Endothelial cell of umbilical vein (primary cell): Measurements from ENCODE around the gene ABCC4. TPM values are rescaled to one million over a fixed set of nuclear protein-coding genes. Genes with fewer than 3 reads are reported as not detected.

ENCODE experiments used
- BruUV-seq: library from RNA; stranded (reverse); fragments of 400-500 nt; replicated peaks from 2 replicates; lab custom pipeline; 2021; lab: Mats Ljungman, UMichigan
- CTCF ChIA-PET: fragments of 300-600, 350-600 bp; sonication (Branson Sonifier 250); formaldehyde crosslinking; loops from one replicate; lab custom pipeline; 2021; ENCODE audit warnings: antibody characterized with exemption, inconsistent platforms; lab: Charles Lee
- POLR2A ChIA-PET: fragments of 300-600, 350-600 bp; sonication (Branson Sonifier 250); formaldehyde crosslinking; loops from one replicate; lab custom pipeline; 2021; ENCODE audit warnings: antibody characterized with exemption, inconsistent platforms; lab: Charles Lee
- DNase-seq: peaks from one replicate; pipeline ENCODE4 v3.0.0-alpha.2; 2011; ENCODE audit warnings: low read depth, low spot score
- FAIRE-seq: peaks from 2 replicates; lab custom pipeline; 2011; peaks lifted over from hg19 to GRCh38; lab: Jason Lieb, UNC
- H2AFZ ChIP-seq: 2 replicates; pipeline ENCODE4 v1.6.0; 2012; ENCODE audit warnings: low read depth, low read length, control low read depth, inconsistent platforms
- H3K27ac ChIP-seq: 2 replicates; pipeline ENCODE4 v1.5.1; 2011; ENCODE audit warnings: low read depth, mild to moderate bottlenecking, control low read depth, low read length, moderate library complexity; ENCODE audit not compliant: insufficient read depth
- H3K27me3 ChIP-seq, 2 experiments: 2 replicates each; pipeline versions ENCODE4 v1.6.0 to v1.6.1; 2011; ENCODE audit warnings: low read length in 2 of 2, mixed read lengths in 1 of 2; ENCODE audit not compliant: control insufficient read depth in 2 of 2, insufficient read depth in 2 of 2
- H3K36me3 ChIP-seq, 2 experiments: 2 replicates in 1 of 2; 3 replicates in 1 of 2; pipeline ENCODE4 v1.5.1; 2011; ENCODE audit warnings: low read length in 2 of 2, mild to moderate bottlenecking in 1 of 2, moderate library complexity in 1 of 2; ENCODE audit not compliant: control insufficient read depth in 2 of 2, insufficient read depth in 2 of 2; ENCODE audit errors: extremely low read depth in 1 of 2
- H3K4me1 ChIP-seq: 3 replicates; pipeline ENCODE4 v1.5.1; 2011; ENCODE audit warnings: mild to moderate bottlenecking, low read length; ENCODE audit not compliant: control insufficient read depth, insufficient read depth; ENCODE audit errors: extremely low read depth
- H3K4me2 ChIP-seq: 2 replicates; pipeline ENCODE4 v1.6.1; 2011; ENCODE audit warnings: low read length, control low read depth, mixed read lengths; ENCODE audit not compliant: insufficient read depth
- H3K4me3 ChIP-seq, 3 experiments: fragments of 200-600 bp in 1 of 3; sonication (generic), shearing (Covaris generic) in 1 of 3; replicated peaks in 1 of 3; 2 replicates each; pipeline ENCODE4 v1.5.1; 2011 to 2016; ENCODE audit warnings: control low read depth in 3 of 3, low read length in 3 of 3, mild to moderate bottlenecking in 2 of 3, inconsistent platforms in 1 of 3, low read depth in 1 of 3, moderate library complexity in 1 of 3; ENCODE audit not compliant: insufficient read depth in 1 of 3
- H3K79me2 ChIP-seq: 2 replicates; pipeline ENCODE4 v1.6.0; 2012; ENCODE audit warnings: low read length, inconsistent platforms; ENCODE audit not compliant: control insufficient read depth, insufficient read depth
- H3K9ac ChIP-seq: replicated peaks from 2 replicates; pipeline ENCODE3; 2011; ENCODE audit warnings: low read length, control low read depth; ENCODE audit not compliant: insufficient read depth; ENCODE audit errors: extremely low read depth
- H3K9me1 ChIP-seq: replicated peaks from 3 replicates; pipeline ENCODE4 v1.6.0; 2011; ENCODE audit warnings: mild to moderate bottlenecking, low read length; ENCODE audit not compliant: control insufficient read depth, insufficient read depth; ENCODE audit errors: extremely low read depth
- H3K9me3 ChIP-seq: replicated peaks from 2 replicates; pipeline ENCODE4 v1.5.1; 2012; ENCODE audit warnings: low read length, inconsistent platforms; ENCODE audit not compliant: control insufficient read depth, insufficient read depth
- H4K20me1 ChIP-seq: replicated peaks from 2 replicates; pipeline ENCODE3; 2011; ENCODE audit warnings: mild to moderate bottlenecking, low read length; ENCODE audit not compliant: control insufficient read depth, insufficient read depth; ENCODE audit errors: extremely low read depth
- CTCF ChIP-seq, 2 donors: IDR thresholded peaks; 1 replicate in 1 of 2; 2 replicates in 1 of 2; pipeline ENCODE4 v1.5.1; 2011; ENCODE audit warnings: low read length in 2 of 2, mild to moderate bottlenecking in 2 of 2, moderate library complexity in 2 of 2, control low read depth in 1 of 2, inconsistent platforms in 1 of 2, low read depth in 1 of 2; ENCODE audit not compliant: insufficient read depth in 1 of 2; ENCODE audit errors: extremely low read depth in 1 of 2
- EZH2 ChIP-seq: IDR thresholded peaks from 2 replicates; pipeline ENCODE4 v1.6.1; 2012; ENCODE audit warnings: borderline replicate concordance, low read depth, mild to moderate bottlenecking, moderate library complexity, low read length, inconsistent platforms; ENCODE audit not compliant: severe bottlenecking
- FOS ChIP-seq: IDR thresholded peaks from 2 replicates; pipeline ENCODE4 v1.6.1; 2011; ENCODE audit warnings: mild to moderate bottlenecking, low read length, moderate library complexity, borderline replicate concordance; ENCODE audit not compliant: insufficient read depth
- GATA2 ChIP-seq: IDR thresholded peaks from 2 replicates; pipeline ENCODE4 v1.7.0; 2011; ENCODE audit warnings: low read depth, mild to moderate bottlenecking, moderate library complexity, mixed read lengths, low read length; ENCODE audit not compliant: insufficient read length, insufficient read depth
- JUN ChIP-seq: IDR thresholded peaks from 2 replicates; pipeline ENCODE4 v1.6.1; 2011; ENCODE audit warnings: borderline replicate concordance, low read depth; ENCODE audit not compliant: insufficient read length, insufficient read depth
- MAX ChIP-seq: IDR thresholded peaks from 2 replicates; pipeline ENCODE4 v1.6.1; 2011; ENCODE audit not compliant: insufficient read depth, insufficient read length
- MYC ChIP-seq: IDR thresholded peaks from one replicate; pipeline ENCODE4 v1.6.1; 2011; ENCODE audit warnings: mild to moderate bottlenecking, low read depth, low read length
- POLR2A ChIP-seq: IDR thresholded peaks from 2 replicates; pipeline ENCODE4 v1.6.1; 2012; ENCODE audit warnings: low read depth, mild to moderate bottlenecking, control low read depth, low read length
- POLR2AphosphoS5 ChIP-seq: IDR thresholded peaks from 2 replicates; pipeline ENCODE4 v1.6.1; 2012; ENCODE audit warnings: low read depth, mild to moderate bottlenecking, control low read depth, low read length, moderate library complexity; ENCODE audit not compliant: insufficient read depth
- dilution Hi-C: fragments of 300-500 bp; cut with MboI; formaldehyde crosslinking; loops from one replicate; pipeline ENCODE4 v1.15.0; 2019; ENCODE audit warnings: low sequenced_read_pairs; ENCODE audit not compliant: extremely low pct_ligation_motif_present
- intact Hi-C: fragments of 100-400 bp; cut with micrococcal nuclease; formaldehyde crosslinking; loops from one replicate; pipeline ENCODE4 v1.10.0; 2022
- polyA plus RNA-seq, 4 experiments: library from polyadenylated mRNA; depleted of rRNA in 3 of 4; stranded (reverse) in 3 of 4; unstranded in 1 of 4; fragments of >200 nt; gene quantifications; 2 replicates each; pipeline versions ENCODE4 v1.2.1 to v1.2.3, GENCODE V29; 2011 to 2012; ENCODE audit warnings: missing spikeins in 1 of 4
- total RNA-seq: library from RNA; stranded (reverse); gene quantifications from 2 replicates; pipeline ENCODE4 v1.2.3, GENCODE V29; 2021

ABCC4 gene
- total and polyA plus RNA-seq, 2 donors (not counting 3 experiments of a cell fraction or from before 2014, with no cell fraction given), result 9.2 to 15.9 TPM

- intact Hi-C loops, result no loop called here
- Histone ChIP-seq H3K9ac (no peak overlapping the region), H4K20me1 (no peaks in the 10 kb centered on the region), H3K36me3 (peaks cover 0 to 2% of the 10 kb centered on the region in 2 experiments), H3K79me2 (no peaks in the 10 kb centered on the region), H3K27me3 (no peaks in the 10 kb centered on the region), H3K4me2 (no peak overlapping the region), H3K4me1 (peaks cover 2% of the 10 kb centered on the region), H3K4me3 (no peak overlapping the region), H2AFZ (no peak overlapping the region), H3K9me3 (no peaks in the 10 kb centered on the region), H3K9me1 (no peaks in the 10 kb centered on the region), H3K27ac (no peak overlapping the region)
- CTCF ChIA-PET, result interaction anchor here (0.5 to 5.9 kb wide), 6 partner anchors 8 to 506 kb away, joined by 3 to 37 read pairs (median 4); no protein-coding TSS in a partner anchor
- dilution Hi-C loops, result no loop called here
- TF ChIP-seq POLR2A (no peak), POLR2AphosphoS5 (no peak), JUN (no peak), GATA2 (no peak), FOS (no peak), MYC (no peak), EZH2 (no peak), MAX (no peak), CTCF (IDR thresholded peaks at IDR 0.05; ENCODE audit: extremely low read depth in 1 of 2, insufficient read depth in 1 of 2, low read depth in 1 of 2, low read length in 2 of 2) (no peak)
- no TSS peak for BruUV-seq
- POLR2A ChIA-PET, result no interaction called here
- FAIRE-seq (no peak), DNase-seq (no peak)
Measured at GRCh38 chr13:95180513-95181245, 120.6 kb downstream of the ABCC4 start.
